ENCODE results near the gene GPX7.
"Not testable (repeated sequence)": the region's sequence is repeated elsewhere in the genome, so short reads cannot be mapped to it uniquely, and the experiment has no call there.

DNA sequence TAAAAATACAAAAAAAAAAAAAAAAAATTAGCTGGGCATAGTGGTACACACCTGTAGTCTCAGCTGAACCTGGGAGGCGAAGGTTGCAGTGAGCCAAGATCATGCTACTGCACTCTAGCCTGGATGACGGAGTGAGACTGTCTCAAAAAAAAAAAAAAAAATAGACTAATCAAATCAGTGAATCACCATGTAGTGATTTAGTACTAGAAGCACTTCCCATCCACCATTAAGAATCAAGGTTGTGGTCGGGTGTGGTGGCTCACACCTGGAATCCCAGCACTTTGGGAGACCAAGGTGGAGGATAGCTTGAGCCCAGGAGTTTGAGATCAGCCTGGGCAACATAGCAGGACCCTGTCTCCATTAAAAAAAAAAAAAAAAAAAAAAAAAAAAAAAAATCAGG, 24.1 kb upstream of the GPX7 start:
- TF ChIP-seq, protein P1, sequence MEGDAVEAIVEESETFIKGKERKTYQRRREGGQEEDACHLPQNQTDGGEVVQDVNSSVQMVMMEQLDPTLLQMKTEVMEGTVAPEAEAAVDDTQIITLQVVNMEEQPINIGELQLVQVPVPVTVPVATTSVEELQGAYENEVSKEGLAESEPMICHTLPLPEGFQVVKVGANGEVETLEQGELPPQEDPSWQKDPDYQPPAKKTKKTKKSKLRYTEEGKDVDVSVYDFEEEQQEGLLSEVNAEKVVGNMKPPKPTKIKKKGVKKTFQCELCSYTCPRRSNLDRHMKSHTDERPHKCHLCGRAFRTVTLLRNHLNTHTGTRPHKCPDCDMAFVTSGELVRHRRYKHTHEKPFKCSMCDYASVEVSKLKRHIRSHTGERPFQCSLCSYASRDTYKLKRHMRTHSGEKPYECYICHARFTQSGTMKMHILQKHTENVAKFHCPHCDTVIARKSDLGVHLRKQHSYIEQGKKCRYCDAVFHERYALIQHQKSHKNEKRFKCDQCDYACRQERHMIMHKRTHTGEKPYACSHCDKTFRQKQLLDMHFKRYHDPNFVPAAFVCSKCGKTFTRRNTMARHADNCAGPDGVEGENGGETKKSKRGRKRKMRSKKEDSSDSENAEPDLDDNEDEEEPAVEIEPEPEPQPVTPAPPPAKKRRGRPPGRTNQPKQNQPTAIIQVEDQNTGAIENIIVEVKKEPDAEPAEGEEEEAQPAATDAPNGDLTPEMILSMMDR (IDR thresholded peaks at IDR 0.05), result not testable (repeated sequence)
- not testable (repeated sequence) for TF ChIP-seq ZFX (IDR thresholded peaks at IDR 0.05; ENCODE audit: borderline replicate concordance)
